DOHH2 (cell line): ENCODE data around the gene PDE10A.

Source experiments
- H3F3A ChIP-seq: fragments of 200-600 bp; sonication (generic), shearing (Covaris generic); 2 replicates; pipeline ENCODE4 v1.6.0; 2016; ENCODE audit warnings: antibody characterized with exemption, mild to moderate bottlenecking; ENCODE audit not compliant: control insufficient read depth, insufficient read depth
- H3K27ac ChIP-seq: fragments of 200-600 bp; sonication (generic); 2 replicates; pipeline ENCODE4 v1.5.1; 2014; ENCODE audit warnings: low read depth, mild to moderate bottlenecking, low read length, moderate library complexity
- H3K27me3 ChIP-seq: fragments of 200-600 bp; sonication (generic); 2 replicates; pipeline ENCODE4 v1.6.1; 2014; ENCODE audit warnings: mild to moderate bottlenecking, low read length, mixed read lengths; ENCODE audit not compliant: control insufficient read depth
- H3K36me3 ChIP-seq: fragments of 200-600 bp; sonication (generic); 2 replicates; pipeline ENCODE4 v1.6.1; 2014; ENCODE audit warnings: mild to moderate bottlenecking, low read length, moderate library complexity, mixed read lengths; ENCODE audit not compliant: control insufficient read depth
- H3K4me1 ChIP-seq: fragments of 200-600 bp; sonication (generic); 2 replicates; pipeline ENCODE4 v1.6.1; 2014; ENCODE audit warnings: mild to moderate bottlenecking, low read length, mixed read lengths; ENCODE audit not compliant: control insufficient read depth
- H3K4me2 ChIP-seq: fragments of 200-600 bp; sonication (generic); 2 replicates; pipeline ENCODE4 v1.6.0; 2014; ENCODE audit warnings: mild to moderate bottlenecking, low read length, moderate library complexity
- H3K4me3 ChIP-seq: fragments of 200-600 bp; sonication (generic); 2 replicates; pipeline ENCODE4 v1.5.1; 2014; ENCODE audit warnings: mild to moderate bottlenecking, low read length, mixed read lengths
- H3K79me2 ChIP-seq: fragments of 200-600 bp; sonication (generic); 2 replicates; pipeline ENCODE4 v1.6.1; 2014; ENCODE audit warnings: mild to moderate bottlenecking, low read length, mixed read lengths; ENCODE audit not compliant: control insufficient read depth
- H3K9me2 ChIP-seq: fragments of 200-600 bp; sonication (generic); replicated peaks from 2 replicates; pipeline ENCODE4 v1.6.1; 2014; ENCODE audit warnings: mild to moderate bottlenecking, low read length, mixed read lengths; ENCODE audit not compliant: control insufficient read depth
- H3K9me3 ChIP-seq: fragments of 200-600 bp; sonication (generic); 2 replicates; pipeline ENCODE4 v1.6.1; 2014; ENCODE audit warnings: antibody characterized with exemption, low read length, mixed read lengths; ENCODE audit not compliant: control insufficient read depth, insufficient read depth
- H4K20me1 ChIP-seq: fragments of 200-600 bp; sonication (generic); 2 replicates; pipeline ENCODE4 v1.6.0; 2014; ENCODE audit warnings: low read depth, mild to moderate bottlenecking, antibody characterized with exemption, low read length, moderate library complexity; ENCODE audit not compliant: control insufficient read depth, insufficient read depth
- CTCF ChIP-seq: fragments of 200-600 bp; sonication (generic); IDR thresholded peaks from one replicate; pipeline ENCODE4 v1.5.1; 2014; ENCODE audit warnings: antibody characterized with exemption, mild to moderate bottlenecking, low read depth, low read length; ENCODE audit not compliant: poor library complexity, severe bottlenecking
- EZH2phosphoT487 ChIP-seq: fragments of 200-600 bp; sonication (generic); IDR thresholded peaks from 2 replicates; pipeline ENCODE4 v1.6.1; 2017; ENCODE audit warnings: borderline replicate concordance, mild to moderate bottlenecking, antibody characterized with exemption, low read length, moderate library complexity, mixed read lengths

Gene PDE10A

GRCh38 chr6:165628955-165629354, 34.1 kb downstream of the PDE10A start:
- H3K79me2 ChIP-seq: no peaks in the 10 kb centered on the region
- no peaks in the 10 kb centered on the region for H3K9me3 ChIP-seq
- no peaks in the 10 kb centered on the region for H3F3A ChIP-seq
- TF ChIP-seq EZH2phosphoT487: no peak
- TF ChIP-seq CTCF: no peak
- no peaks in the 10 kb centered on the region for H3K9me2 ChIP-seq
- no peaks in the 10 kb centered on the region for H3K27me3 ChIP-seq
- no peaks in the 10 kb centered on the region for H3K36me3 ChIP-seq
- H4K20me1 ChIP-seq: no peaks in the 10 kb centered on the region
- H3K4me3 ChIP-seq: no peak overlapping the region
- H3K4me1 ChIP-seq: no peaks in the 10 kb centered on the region
- no peak overlapping the region for H3K27ac ChIP-seq
- no peak overlapping the region for H3K4me2 ChIP-seq

- no peaks in the 10 kb centered on the region for H3K27me3 ChIP-seq
- H3K27ac ChIP-seq: no peak overlapping the region
- no peaks in the 10 kb centered on the region for H3K79me2 ChIP-seq
Observed at GRCh38 chr6:165627366-165627765, 35.7 kb downstream of the PDE10A start.

GRCh38 chr6:165626711-165627110, 36.3 kb downstream of the PDE10A start:
- H3K9me2 ChIP-seq: no peaks in the 10 kb centered on the region
- no peak for TF ChIP-seq EZH2phosphoT487
- TF ChIP-seq CTCF: no peak
- no peaks in the 10 kb centered on the region for H3K4me1 ChIP-seq
- H3K36me3 ChIP-seq: no peaks in the 10 kb centered on the region
- no peak overlapping the region for H3K4me3 ChIP-seq
- no peaks in the 10 kb centered on the region for H4K20me1 ChIP-seq
- no peaks in the 10 kb centered on the region for H3K9me3 ChIP-seq
- no peak overlapping the region for H3K27ac ChIP-seq
- H3K79me2 ChIP-seq: no peaks in the 10 kb centered on the region
- H3K4me2 ChIP-seq: no peak overlapping the region
- H3F3A ChIP-seq: no peaks in the 10 kb centered on the region
- H3K27me3 ChIP-seq: no peaks in the 10 kb centered on the region

More at GRCh38 chr6:165627366-165627765, 35.7 kb downstream of the PDE10A start:
- no peaks in the 10 kb centered on the region for H3F3A ChIP-seq
- H4K20me1 ChIP-seq: no peaks in the 10 kb centered on the region
- H3K36me3 ChIP-seq: no peaks in the 10 kb centered on the region
- no peaks in the 10 kb centered on the region for H3K4me1 ChIP-seq
- no peak overlapping the region for H3K4me3 ChIP-seq
- TF ChIP-seq EZH2phosphoT487: no peak
- no peak for TF ChIP-seq CTCF
- H3K4me2 ChIP-seq: no peak overlapping the region
- H3K9me3 ChIP-seq: no peaks in the 10 kb centered on the region
- no peaks in the 10 kb centered on the region for H3K9me2 ChIP-seq
